LNCaP clone FGC (cell line): ENCODE measurements around the gene ZNF239.
"Not testable (repeated sequence)": the region's sequence is repeated elsewhere in the genome, so short reads cannot be mapped to it uniquely, and the experiment has no call there.

Source experiments
- DNase-seq: peaks from one replicate; pipeline ENCODE4 v3.0.0-alpha.2; 2011; ENCODE audit warnings: low read depth
- H3K4me3 ChIP-seq: 2 replicates; pipeline ENCODE4 v1.5.1; 2011; ENCODE audit warnings: mild to moderate bottlenecking, low read depth, low read length, control low read depth
- TF ChIP-seq, protein P1 (sequence below): IDR thresholded peaks from 2 replicates; pipeline ENCODE4 v1.5.1; 2012; ENCODE audit warnings: mild to moderate bottlenecking; ENCODE audit not compliant: control insufficient read depth, insufficient read depth; ENCODE audit errors: extremely low read depth

Gene ZNF239

DNA sequence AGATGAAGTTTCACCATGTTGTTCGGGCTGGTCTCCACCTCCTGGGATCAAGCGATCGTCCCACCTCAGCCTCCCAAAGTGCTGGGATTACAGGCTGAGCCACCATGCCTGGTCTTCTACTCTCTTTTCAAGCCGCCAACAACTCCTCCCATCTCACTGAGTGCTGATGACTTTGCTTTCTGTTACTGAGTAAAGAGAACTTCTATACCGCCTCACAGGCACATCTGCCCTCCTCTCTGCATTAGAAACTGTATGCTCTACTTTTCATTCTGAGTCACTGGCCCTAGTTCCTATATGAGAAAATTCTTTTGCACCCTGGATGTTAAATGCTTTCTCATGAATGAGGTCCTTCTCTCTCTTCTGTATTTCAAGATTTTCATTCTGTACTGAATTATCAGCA lies 2.2 kb upstream of the ZNF239 start:
- TF ChIP-seq, protein P1, sequence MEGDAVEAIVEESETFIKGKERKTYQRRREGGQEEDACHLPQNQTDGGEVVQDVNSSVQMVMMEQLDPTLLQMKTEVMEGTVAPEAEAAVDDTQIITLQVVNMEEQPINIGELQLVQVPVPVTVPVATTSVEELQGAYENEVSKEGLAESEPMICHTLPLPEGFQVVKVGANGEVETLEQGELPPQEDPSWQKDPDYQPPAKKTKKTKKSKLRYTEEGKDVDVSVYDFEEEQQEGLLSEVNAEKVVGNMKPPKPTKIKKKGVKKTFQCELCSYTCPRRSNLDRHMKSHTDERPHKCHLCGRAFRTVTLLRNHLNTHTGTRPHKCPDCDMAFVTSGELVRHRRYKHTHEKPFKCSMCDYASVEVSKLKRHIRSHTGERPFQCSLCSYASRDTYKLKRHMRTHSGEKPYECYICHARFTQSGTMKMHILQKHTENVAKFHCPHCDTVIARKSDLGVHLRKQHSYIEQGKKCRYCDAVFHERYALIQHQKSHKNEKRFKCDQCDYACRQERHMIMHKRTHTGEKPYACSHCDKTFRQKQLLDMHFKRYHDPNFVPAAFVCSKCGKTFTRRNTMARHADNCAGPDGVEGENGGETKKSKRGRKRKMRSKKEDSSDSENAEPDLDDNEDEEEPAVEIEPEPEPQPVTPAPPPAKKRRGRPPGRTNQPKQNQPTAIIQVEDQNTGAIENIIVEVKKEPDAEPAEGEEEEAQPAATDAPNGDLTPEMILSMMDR: no peak
- H3K4me3 ChIP-seq: no peak overlapping the region
- DNase-seq: no peak

DNA sequence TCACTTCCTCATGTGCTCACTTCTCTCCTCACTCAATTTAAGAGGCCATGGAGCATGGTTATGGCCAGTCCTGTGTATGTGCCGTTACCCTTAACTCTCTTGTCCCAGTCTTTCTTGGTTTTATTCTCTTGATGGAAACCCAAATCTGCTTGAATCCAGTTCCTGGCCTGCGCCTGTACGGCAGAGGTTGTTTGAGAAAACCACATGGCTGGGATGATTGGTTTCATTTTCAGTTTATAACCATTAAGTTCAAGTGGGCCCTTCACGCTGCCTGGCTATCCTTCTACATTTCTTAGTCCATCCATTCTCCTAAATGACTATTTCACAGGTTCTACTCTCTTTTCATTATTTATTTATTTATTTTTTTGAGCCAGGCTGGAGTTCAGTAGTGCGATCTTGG lies 1.6 kb upstream of the ZNF239 start:
- no peak for DNase-seq
- no peak overlapping the region for H3K4me3 ChIP-seq
- TF ChIP-seq, protein P1: no peak

DNA sequence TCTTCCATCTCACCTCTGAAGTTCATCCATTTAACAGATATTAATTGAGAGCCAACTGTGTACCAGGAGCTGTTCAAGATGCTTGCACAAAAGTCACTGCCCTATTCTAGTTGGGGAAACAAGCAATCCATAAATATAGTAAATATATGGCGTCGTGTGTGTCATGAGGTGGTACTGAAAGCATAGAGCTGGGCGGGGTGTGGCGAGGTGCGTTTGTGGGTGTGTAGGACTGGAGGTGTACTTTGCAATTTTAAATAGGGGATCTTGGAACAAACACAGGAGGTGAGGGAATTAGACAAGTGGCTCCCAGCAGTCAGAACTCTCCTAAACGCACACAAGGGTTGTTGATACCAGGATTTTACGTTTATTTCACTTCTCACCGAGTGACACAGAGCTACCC lies 490 bp upstream of the ZNF239 start:
- peak overlapping the region; percentile 77 for H3K4me3 ChIP-seq
- TF ChIP-seq, protein P1: no peak

DNA sequence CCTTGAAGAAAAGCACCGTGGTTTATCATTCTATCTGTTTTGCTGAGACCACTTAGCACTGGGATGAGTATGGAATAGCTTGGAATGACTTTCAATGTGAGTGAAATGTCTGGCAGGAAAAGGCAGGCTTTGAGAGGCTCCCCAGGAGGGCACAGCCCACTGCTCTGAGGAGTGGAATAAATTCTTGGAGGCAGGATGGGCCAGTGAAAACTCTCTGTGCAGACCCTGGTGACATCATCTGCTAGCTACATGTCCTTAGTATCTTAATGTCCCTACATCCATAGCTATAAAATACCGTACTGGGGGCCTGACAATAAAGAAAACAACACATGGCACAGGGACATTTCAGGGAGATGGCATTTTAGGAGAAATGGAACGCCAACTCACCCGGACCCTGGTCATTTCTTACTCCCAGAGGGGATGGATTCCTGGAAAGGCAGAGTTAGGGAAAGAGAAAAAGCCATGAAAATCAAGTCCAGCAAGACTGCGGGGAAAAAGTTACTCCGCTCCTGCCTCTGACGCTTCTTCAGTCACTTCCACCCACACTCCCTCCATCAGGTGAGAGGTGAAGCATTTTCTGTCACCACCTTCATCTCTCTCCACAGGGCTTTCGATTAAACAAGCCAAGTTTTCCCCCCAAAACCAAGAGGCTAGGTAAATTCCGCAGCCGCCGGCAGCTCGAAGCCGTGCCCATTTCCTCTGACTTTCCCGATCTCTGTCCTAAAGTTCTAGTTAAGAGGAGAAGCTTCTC lies 991 bp downstream of the ZNF239 start:
- no peak for DNase-seq
- TF ChIP-seq, protein P1: no peak
- peak overlapping the region; percentile 77 for H3K4me3 ChIP-seq

More for the DNA sequence above, 490 bp upstream of the ZNF239 start:
- DNase-seq: no peak

DNA sequence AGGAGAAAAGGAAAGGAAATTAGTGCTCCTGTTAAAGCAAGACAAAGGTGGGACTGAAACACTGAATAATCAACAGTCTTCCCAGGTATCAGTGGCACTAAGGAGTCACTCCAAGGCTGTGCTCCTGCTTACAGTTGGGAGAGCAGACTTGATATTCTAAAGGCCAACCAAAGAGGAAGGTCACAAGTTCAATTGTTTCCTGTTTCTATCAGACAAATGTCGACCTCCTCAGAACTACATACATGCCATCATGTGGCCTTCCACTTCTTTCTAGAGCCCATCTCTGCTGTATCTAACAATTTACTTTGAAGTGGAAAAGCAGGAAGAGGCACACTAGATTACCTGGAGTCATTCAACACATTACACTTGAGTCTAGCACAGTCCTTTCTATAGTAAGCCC lies 3.4 kb downstream of the ZNF239 start:
- H3K4me3 ChIP-seq: no peak overlapping the region
- TF ChIP-seq, protein P1: no peak
- DNase-seq: no peak

DNA sequence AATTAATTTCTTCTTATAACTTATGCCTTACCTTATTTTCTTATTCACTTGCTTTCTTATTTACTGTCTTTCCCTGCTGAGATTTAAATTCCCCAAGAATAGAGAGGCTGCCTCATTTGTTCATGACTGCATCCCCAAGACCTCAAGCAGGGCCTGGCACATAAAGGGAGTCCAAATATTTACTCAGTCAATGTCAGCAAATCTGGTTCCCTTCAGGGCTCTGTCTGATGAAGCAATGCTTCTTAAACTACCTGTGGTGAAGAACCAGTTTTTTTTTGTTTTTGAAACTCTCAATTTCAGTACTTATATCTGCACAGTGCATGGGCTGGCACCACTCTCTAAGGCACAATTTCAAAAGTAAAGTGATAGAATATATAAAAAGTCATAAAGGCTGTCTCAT lies 4.7 kb downstream of the ZNF239 start:
- DNase-seq: peak; percentile 64
- no peak overlapping the region for H3K4me3 ChIP-seq
- TF ChIP-seq, protein P1: no peak

DNA sequence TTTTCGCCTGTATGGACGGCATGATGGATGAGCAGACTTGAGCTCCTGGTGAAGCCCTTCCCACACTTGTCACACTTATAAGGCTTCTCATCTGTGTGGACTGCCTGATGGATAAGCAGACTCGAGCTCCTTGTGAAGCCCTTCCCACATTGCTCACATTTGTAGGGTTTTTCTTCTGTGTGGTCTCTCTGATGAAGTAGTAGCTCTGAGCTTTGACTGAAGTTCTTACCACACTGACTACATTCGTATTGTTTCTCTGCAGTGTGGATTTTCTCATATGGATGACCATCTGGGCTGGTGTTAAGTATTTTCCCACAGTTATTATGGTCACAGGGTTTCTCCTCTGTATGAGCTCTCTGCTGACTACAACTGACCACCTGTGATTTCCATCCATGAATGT lies 17.2 kb downstream of the ZNF239 start:
- DNase-seq: no peak
- TF ChIP-seq, protein P1: no peak
- H3K4me3 ChIP-seq: no peak overlapping the region

DNA sequence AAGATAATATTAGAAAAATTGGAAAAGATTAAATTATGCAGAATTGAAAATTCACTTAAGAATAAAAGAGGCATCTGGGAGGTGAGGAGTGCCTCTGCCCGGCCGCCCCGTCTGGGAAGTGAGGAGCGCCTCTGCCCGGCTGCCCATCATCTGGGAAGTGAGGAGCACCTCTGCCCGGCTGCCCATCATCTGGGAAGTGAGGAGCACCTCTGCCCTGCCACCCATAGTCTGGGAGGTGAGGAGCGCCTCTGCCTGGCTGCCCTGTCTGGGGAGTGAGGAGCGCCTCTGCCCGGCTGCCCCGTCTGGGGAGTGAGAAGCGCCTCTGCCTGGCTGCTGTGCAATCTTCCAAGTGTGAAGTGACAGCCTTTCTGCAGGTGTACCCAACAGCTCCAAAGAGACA lies 30.7 kb downstream of the ZNF239 start:
- not testable (repeated sequence) for H3K4me3 ChIP-seq, DNase-seq
